Adrenal gland (tissue), 5 donors: ENCODE results near the gene DIRAS2.
"Not testable (repeated sequence)": the region's sequence is repeated elsewhere in the genome, so short reads cannot be mapped to it uniquely, and the experiment has no call there.

ENCODE experiments used
- POLR2A ChIP-seq, 2 donors: fragments of 450-650 bp; IDR thresholded peaks; one replicate each; pipeline ENCODE4 v1.6.1; 2017; ENCODE audit warnings: antibody characterized with exemption in 2 of 2, mild to moderate bottlenecking in 2 of 2, moderate library complexity in 1 of 2
- TF ChIP-seq, protein P1 (sequence below), 6 experiments: fragments of 450-650 bp in 4 of 6; fragments of 200-600 bp in 2 of 6; sonication (generic) in 1 of 6; IDR thresholded peaks; 1 replicate in 5 of 6; 2 replicates in 1 of 6; pipeline versions ENCODE4 v1.5.1 to v1.8.0; 2016 to 2021; ENCODE audit warnings: antibody characterized with exemption in 6 of 6, mild to moderate bottlenecking in 2 of 6, moderate library complexity in 1 of 6
- donor health status: DM: no; HTN: no; CAD: no.

DNA sequence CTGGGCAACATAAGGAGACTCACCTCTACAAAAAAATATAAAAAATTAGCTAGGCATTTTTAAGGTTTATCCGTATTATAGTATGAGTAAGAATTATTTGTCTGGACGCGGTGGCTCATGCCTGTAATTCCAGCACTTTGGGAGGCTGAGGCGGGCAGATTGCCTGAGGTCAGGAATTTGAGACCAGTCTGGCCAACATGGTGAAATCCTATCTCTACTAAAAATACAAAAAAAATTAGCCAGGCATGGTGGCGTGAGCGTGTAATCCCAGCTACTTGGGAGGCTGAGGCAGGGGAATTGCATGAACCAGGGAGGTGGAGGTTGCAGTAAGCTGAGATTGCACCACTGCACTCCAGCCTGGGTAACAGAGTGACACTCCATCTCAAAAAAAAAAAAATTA is 14.3 kb upstream of the DIRAS2 start:
- TF ChIP-seq POLR2A (IDR thresholded peaks at IDR 0.05) = not testable (repeated sequence)
- TF ChIP-seq, protein P1, sequence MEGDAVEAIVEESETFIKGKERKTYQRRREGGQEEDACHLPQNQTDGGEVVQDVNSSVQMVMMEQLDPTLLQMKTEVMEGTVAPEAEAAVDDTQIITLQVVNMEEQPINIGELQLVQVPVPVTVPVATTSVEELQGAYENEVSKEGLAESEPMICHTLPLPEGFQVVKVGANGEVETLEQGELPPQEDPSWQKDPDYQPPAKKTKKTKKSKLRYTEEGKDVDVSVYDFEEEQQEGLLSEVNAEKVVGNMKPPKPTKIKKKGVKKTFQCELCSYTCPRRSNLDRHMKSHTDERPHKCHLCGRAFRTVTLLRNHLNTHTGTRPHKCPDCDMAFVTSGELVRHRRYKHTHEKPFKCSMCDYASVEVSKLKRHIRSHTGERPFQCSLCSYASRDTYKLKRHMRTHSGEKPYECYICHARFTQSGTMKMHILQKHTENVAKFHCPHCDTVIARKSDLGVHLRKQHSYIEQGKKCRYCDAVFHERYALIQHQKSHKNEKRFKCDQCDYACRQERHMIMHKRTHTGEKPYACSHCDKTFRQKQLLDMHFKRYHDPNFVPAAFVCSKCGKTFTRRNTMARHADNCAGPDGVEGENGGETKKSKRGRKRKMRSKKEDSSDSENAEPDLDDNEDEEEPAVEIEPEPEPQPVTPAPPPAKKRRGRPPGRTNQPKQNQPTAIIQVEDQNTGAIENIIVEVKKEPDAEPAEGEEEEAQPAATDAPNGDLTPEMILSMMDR (IDR thresholded peaks at IDR 0.05) = not testable (repeated sequence)
